Dedifferentiated amniotic fluid mesenchymal stem cell (primary cell): ENCODE results near the gene SQSTM1.

Experiments used
- DNase-seq: peaks from one replicate; pipeline ENCODE4 v3.0.0-alpha.2; 2016; ENCODE audit errors: extremely low spot score

The SQSTM1 gene

DNA sequence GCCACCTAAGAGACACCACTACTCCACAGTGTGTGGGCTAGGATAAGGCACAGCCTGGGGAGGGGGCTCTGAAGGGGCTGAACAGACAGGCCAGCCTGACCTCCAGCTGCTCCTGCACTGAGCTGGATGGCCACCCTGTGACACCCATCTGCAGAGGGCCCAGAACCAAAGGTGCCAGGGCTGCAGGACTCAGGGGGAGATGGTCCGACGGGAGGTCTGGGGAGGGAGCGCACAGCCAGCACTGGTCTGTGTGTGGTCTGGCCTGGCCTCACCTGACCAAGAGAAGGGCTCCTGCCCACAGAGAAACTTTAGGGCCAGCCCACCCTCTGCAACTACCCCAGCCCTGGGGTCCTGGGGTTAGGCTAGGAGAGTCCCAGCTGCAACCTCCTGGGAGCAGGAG lies 26.1 kb upstream of the SQSTM1 start:
- DNase-seq = no peak

DNA sequence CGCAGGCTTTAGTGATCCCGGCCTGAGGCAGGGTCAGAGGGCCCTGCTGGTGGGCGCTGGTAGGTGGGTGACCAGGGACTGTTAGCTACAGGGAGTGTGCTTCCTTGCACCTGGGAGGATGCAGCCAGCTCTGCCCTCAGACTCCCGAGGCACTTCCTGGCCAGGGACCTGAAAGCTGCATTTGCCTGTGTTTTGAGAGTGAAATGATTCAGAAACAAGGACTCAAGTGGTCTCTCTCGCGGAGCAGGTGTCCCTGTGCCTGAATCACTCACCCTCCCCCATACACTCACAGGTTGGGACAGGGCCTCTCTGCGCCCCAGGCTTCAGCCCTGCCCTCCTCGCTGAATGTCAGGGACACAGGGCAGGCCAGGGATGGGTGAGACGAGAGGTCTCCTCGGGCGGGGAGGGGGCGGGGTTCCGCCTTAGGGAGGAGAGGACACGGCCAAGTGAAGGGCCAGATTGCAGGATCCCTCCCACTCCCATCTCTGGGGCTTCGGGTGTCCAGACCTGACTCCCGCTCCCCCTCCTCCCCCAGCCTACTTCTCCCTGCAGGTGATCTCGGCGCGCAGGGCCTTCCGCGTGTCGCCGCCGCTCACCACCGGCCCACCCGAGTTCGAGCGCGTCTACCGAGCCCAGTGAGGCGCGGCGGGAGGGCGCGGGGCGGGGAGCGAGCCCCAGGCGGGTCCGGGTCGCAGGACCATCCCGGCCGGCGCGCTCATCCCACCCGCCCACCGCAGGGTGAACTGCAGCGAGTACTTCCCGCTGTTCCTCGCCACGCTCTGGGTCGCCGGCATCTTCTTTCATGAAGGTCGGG lies 25.4 kb upstream of the SQSTM1 start:
- DNase-seq = no peak

DNA sequence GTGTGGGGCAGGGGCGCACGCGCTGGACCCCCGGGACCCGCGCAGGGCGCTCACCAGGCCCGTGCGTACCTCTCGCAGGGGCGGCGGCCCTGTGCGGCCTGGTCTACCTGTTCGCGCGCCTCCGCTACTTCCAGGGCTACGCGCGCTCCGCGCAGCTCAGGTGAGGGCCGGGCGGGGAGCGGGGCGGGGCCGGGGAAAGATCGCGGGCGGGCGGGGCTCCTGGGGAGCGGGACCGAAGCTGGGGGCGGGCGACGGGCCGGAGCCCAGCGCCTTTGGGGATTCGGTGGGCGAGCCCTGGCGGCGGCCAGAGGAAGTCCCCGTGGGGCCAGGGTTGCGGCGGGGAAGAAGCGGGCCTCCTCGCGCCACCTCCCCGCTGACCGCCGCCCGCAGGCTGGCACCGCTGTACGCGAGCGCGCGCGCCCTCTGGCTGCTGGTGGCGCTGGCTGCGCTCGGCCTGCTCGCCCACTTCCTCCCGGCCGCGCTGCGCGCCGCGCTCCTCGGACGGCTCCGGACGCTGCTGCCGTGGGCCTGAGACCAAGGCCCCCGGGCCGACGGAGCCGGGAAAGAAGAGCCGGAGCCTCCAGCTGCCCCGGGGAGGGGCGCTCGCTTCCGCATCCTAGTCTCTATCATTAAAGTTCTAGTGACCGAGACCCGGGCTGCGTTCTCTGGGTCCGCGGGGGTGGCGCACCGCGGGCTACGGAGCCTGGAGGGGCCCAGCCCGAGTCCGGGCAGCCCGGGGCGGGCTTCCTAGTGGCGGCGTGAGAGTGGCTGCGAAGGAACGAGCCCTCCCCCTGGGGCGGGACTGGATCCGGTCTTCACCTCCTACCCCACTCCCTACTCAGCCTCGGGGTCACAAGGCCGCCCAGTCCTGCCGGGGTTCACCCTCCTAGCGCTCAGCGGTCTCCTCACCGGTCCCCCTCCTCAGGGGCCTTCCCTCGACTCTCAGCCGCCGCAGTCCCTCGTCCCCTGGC lies 24.6 kb upstream of the SQSTM1 start:
- DNase-seq = peak; percentile 60

DNA sequence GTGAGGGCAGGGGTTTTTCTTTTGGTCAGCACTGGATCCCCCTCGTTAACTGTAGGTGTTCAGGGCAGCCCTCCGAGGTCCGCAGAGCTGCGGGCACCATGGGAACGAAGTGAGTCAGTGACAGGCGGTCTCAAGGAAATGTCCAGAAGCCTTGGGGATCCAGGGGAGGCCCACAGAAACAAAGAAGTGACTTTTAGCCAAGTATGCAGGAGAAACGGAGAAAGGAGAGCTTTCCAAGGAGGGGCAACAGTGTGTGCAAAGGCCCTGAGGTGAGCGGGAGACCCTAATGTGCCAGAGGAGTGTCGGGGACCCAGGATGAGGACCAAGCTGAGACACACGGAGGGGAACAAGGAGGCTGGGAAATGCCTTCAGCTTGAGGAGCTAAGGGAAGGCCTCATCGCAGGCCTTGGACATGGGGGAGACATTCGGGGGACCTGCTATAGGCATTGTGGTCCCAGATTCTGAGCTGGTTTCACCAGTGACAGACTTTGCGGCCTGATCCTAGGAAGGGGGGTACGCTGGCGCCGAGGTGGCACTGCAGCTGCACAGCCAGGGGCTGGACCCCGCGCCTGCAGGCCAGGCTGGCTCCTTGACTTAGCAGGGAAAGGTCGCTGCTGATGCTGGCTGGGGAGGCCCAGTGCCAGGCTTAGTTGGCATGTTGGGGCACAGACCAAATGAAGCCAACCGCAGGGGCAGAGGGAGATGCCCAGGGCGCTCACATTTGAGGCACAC lies 23.7 kb upstream of the SQSTM1 start:
- no peak for DNase-seq

DNA sequence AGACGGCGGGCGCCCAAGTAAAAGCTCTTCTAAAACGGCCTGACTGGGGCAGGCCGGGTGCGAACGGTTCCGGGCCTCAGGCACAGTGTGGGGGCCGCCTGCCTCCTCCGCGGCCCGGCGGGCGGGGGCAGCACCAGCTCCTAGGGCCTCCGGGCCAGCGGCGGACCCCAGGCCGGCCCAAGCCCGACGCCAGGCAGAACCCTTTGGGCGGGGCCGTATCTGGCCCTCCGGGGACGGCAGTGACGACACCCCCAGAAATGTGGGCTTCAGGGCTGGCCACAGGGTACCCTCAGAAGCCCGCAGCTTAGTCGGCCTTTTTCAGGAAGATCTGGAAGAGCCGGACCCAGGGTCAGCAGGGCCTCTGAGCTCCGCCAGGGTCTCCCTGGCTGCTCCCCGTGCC lies 23.0 kb upstream of the SQSTM1 start:
- DNase-seq = no peak

DNA sequence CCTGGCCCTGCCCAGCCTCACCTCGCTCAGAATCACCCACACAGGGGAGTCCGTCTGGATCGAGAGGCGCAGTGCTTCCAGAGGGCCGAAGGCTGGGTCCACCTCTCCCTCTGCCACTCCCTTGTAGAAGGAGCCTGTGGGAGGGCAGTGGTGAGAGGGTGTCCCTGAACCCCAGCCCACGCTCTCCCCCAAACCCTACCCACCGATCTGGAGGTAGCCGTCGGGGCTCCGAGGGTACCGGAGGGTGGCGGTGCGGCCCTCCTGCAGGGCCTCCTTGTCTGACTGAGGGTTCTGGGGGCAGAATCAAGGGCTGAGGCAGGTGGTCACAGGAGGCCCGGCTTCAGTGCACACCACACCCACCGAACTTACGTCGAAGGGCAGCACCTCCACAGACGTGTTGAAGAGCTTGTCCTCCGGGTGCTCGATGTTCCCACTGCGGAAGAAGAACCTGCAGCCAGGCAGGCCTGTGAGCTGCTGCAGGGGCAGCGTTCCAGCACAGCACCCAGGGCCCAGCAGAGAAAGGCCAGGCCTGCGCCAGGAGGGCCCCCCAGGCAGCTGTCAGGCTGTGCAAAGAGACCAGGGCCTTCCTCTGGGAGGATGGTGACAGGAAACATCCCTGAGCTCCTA lies 22.4 kb upstream of the SQSTM1 start:
- DNase-seq = no peak

DNA sequence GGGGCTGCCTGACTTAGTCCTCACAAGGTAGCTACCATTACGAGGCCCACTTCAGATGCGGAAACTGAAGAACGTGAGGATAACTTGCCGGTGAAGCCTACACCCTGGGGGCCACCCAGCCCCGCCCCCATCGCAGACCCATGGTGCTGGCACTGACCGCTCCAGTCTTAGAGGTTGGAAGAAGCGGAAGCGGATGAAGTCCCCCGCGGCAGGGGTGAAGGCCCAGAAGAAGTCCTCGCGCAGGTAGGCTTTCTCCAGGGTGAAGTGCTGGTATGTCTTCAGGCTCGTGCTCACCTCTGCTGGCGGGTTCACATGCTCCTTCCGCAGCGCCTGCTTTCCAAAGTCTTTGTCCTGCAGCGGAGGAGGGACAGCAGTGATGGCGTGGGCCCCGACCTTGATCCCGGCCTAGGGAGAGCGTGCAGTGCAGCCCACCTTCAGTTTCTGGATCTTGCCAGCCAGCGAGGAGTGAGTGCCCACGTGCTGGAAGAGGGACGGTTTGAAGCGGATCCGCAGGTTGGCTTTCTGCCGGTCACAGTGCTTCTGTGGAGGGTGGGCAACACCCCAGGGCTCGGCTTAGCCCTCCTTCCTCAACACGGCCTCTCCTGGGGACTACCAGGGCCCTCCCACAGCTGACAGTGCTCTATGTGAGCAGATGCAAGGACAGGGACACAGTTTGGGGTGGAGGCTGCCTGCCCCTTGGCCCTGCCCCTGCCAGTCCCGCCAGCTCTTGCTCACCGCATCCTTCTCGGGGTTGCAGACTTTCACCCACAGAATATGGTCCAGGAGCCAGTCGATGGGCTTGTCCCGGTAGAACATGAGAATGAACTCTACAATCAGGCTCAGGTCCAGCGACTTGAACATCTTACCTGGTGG lies 21.7 kb upstream of the SQSTM1 start:
- no peak for DNase-seq

DNA sequence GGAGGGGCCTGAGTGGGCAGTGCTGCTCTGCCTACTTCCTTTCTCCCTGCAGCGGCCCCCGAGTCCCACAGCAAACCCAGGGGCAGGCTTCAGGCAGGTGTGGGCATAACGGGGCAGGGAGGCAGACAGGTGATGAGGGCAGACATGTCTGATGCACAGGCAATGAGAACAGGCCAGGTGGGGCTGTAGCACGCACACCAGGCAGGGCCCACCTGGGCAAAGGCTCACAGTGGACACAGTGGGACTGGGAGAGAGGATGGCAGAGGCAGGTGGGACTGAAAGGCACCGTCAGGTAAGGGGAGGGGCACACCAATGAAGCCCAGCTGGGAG lies 21.1 kb upstream of the SQSTM1 start:
- DNase-seq = no peak

DNA sequence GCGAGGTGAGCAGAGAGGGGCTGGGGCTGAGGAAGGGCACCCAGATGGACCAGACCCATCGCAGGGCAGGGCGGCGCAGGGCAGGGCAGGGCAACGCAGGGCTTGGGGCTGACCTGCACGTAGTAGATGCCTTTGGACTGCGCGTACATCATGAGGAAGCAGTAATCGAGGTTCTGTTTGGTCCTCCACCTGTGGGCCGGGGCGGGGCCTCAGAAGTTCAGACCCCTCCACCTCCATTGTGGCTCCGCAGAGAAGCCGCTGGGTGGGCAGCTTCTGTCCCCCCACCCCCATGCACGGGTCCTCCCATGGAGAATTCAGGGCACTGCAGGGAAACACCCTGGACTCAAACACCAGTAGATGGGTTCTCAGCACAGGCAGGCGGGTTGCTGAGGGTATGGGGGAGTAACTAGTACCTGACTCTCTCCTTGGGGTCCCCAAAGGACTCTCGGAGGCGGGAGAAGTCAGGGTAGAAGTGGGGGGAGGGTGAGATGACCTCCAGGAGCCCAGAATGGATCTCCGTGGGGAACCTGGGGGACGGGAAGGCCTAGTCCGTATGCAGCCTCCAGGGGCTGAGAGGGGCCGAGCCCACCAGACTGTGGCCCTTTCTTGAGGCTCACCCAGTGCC lies 20.5 kb upstream of the SQSTM1 start:
- no peak for DNase-seq

DNA sequence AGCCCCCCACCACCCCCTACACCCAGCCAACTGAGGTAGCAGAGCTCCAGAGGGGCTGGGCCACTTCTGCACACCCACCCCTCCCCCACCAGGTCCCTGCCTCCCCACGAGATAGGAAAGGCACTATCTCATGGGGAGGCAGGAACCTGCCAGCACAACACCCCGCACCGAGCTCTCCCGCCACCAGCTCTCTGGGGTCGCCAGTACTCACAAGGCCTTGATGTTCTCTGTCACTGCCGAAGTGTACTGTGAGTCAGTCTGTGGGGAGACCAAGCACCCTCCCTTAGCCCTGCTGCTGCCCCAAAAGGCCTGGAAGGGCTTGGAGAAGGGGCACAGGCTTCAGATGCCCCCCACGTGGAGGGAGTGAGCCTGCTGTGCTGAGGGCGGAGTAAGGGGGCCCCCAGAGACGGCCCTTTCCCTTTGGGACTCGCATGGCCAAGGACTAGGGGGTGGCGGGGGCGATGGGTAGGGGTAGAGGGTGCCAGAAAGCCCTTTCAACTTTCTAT lies 20.0 kb upstream of the SQSTM1 start:
- no peak for DNase-seq

DNA sequence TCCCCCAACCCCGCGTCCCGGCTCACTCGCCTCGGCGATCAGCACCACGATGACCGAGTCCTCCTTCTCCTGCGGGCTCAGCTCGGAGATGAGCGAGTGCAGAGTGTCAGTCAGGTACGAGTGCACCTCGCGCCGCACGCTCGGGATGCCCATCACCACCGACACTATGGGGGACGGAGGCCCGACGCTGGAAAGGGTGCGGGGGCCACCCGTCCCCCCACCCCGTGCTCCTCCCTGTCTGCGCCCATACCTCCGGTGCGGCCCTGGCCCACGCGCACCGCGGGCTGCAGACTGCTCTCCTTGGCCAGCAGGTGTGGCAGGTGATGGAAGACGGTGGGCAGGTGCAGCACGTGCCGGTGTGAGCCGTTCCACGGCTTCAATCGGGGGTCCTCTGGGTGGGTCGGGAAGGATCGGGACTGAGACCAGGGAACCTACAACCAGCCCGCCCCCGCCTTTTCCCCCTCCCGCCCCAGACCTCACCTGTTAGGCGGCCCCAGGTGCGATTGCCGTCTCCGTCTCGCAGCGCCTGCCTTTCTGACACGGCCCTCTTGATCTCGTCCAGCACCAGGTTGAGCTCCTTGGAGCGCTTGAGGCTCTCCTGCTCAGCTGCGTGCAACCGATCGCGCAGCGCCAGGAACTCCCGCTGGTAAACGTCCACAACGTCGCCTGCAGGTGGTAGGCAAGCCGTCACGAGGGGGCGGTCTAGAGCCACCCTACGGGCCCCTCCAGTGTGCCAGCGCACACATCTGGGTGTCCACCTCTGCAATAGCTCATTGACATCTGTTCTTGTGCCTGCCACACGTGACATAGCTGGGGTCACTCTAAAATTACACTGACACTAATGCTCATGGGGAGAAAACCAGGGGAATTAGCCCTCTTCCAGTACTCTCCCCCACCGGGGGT lies 19.1 kb upstream of the SQSTM1 start:
- DNase-seq = no peak

DNA sequence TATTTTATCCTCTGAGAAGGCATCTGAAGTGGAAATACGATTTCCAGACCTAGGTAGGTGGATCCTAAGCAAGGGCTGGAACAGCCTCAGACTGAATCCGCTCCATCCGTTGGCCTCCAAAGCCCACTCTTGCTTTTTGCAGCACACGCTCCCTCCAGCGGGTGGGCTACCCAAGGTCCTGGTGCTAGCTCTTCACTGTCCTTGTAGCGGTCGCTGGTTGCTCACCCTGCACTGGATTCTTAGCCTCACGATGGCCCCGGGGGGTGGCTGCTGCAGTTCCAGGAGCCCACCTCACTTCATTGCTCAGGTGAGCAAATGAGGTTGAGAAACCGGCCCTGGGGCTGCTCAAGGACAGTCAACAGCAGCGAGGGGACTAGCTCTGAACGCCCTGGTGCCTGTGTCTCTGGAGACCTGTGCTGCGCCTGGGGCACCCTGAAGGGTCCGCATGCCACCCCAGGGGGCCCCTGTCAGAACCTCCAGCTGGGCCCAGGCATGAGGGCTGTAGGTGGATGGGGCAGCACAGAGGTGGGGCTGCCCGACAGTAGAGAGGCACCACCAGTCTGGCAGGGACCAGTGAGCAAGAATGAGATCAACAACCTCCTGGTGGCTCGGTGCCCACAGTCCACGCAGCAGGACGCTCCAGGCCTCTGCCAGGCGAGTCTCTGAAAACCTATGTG lies 18.4 kb upstream of the SQSTM1 start:
- DNase-seq = no peak

DNA sequence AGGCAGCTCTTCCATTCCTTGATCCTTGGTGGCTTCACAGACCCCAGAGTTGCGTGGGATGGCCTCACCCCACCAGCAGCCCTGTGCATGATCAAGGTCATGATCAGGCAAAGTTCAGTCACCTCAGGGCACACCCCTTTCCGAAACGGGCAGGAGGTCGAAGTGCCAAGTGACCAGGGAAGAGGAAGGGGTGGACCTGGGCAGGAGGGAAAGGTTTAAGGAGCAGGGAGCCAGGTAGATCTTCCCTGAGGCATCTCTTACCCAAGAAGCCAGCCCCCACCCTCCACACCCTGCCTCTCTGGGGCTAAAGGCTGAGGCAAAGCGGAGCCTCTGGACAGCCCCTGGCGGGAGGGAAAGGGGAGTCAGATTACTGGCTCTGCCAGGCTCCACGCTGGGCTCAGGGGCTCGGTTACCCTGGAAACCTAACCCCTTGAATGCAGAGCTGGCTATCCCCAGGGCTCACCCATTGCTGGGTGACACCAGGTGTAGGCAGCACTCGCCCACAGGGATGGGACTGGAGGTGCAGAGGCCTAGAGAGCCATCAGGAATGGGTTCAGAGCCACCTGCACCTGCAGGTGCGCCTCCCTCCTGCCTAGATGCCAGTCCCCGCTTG lies 17.6 kb upstream of the SQSTM1 start:
- DNase-seq = no peak

DNA sequence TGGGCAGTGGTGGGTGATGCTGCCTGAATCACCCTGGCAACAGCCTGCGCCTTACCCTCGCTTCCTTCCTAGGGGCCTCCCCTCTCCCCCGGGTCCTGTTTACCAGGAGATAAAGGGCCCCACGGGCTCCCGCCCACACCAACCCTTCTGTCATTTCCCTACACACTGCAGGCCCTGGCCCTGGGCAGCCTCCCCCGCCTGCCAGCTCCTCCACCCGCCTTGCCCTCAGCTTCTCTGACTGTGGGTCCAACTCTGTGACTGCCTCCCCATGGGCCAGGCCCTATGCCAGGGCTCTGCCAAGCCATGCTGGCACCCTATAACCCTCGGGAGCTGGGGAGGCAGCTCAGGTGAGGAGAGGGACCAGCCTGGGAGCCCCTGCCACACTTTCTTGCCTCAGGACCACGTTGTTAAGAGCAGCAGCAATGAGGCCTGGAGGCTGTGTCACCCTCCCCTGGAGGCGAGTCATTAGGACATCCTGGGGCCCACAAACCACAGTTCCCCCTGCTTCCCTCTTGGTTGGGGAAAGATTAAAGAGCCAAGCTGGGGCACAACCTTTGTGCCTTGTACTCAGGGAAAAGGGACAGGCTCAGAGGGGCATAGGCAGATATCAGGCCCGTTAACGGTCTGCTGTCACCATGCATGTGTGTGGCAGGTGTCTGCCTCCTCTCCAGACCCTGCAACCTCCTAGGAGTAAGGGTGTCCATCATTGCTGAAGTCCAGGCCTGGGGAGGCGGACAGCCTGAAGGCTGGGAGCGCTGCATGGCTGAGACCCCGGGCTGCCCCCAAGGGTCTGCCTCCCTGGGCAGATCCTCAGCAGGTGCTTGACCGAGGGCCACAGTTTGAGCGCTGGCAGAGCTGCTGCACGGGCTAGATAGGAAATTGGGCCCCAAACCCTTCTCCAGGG lies 16.8 kb upstream of the SQSTM1 start:
- no peak for DNase-seq

DNA sequence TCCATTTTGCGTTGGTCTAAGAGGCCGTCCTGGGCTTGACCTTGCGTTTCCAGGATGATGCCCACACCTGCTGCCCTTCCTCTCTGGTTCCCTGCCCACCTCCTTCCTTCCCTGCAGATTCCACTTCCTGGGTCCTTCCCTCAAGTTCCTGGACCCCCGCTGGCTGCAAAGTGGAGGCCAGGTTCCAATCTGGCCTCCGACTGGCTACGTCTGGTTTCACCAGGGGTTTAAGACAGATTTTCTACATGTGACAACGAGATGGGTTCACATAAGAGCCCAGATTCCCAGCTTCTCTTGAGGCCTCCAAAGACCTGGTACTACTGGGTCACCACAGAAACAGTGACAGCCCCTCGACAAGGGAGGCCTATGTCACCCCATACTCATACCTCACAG lies 16.2 kb upstream of the SQSTM1 start:
- DNase-seq = no peak

DNA sequence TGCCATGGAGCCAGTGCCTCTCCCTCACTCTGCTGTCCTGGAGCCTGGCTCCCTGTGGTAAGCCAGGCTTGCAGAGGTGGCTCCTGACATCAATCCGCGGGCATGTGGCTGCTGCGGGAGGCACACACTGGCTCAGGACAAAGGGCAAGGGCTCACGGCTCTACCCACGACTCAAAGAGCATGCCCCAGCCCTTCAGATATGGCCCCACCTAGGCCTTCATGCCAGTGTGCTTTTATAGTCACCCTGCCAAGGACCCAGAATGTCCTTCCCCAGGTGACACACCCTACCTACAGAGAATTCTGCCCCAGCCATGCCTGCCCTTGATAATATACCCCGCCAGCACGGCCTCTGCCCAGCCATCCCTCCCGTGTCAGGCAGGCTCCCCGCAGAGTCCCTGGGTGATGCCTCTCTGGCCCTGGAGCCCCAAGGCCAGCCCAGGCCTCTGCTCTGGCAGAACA lies 15.6 kb upstream of the SQSTM1 start:
- no peak for DNase-seq
